BE2C (cell line): ENCODE data around the gene MAPK7.

Source experiments
- DNase-seq: peaks from one replicate; pipeline ENCODE4 v3.0.0-alpha.2; 2020
- H3K27me3 ChIP-seq: fragments of 250-450 bp; sonication (Bioruptor Pico); 2 replicates; pipeline ENCODE4 v1.5.1; 2020; ENCODE audit warnings: mild to moderate bottlenecking
- H3K36me3 ChIP-seq: fragments of 250-450 bp; sonication (Bioruptor Pico); 2 replicates; pipeline ENCODE4 v1.5.1; 2020; ENCODE audit warnings: mild to moderate bottlenecking
- H3K4me1 ChIP-seq: fragments of 250-450 bp; sonication (Bioruptor Pico); 2 replicates; pipeline ENCODE4 v1.5.1; 2020
- H3K4me3 ChIP-seq: 2 replicates; pipeline ENCODE4 v1.5.1; 2011; ENCODE audit warnings: low read depth, low read length
- H3K9me3 ChIP-seq: fragments of 250-450 bp; sonication (Bioruptor Pico); 2 replicates; pipeline ENCODE4 v1.5.1; 2020
- CTCF ChIP-seq: IDR thresholded peaks from 2 replicates; pipeline ENCODE4 v1.5.1; 2012; ENCODE audit warnings: mild to moderate bottlenecking, low read depth, low read length

MAPK7 gene

GRCh38 chr17:19382531-19383444 is 4.5 kb downstream of the MAPK7 start:
- no peak for DNase-seq
- TF ChIP-seq CTCF: no peak
- peaks cover 6% of the 10 kb centered on the region; the same call in 1 of the 2 replicates for H3K36me3 ChIP-seq
- no peaks in the 10 kb centered on the region for H3K9me3 ChIP-seq
- no peaks in the 10 kb centered on the region for H3K27me3 ChIP-seq
- no peaks in the 10 kb centered on the region for H3K4me1 ChIP-seq
- H3K4me3 ChIP-seq: no peak overlapping the region

GRCh38 chr17:19383681-19384470 is 5.6 kb downstream of the MAPK7 start:
- Histone ChIP-seq H3K9me3 (no peaks in the 10 kb centered on the region), H3K27me3 (no peaks in the 10 kb centered on the region), H3K36me3 (peaks cover 6% of the 10 kb centered on the region; the same call in 1 of the 2 replicates), H3K4me1 (no peaks in the 10 kb centered on the region), H3K4me3 (no peak overlapping the region)
- TF ChIP-seq CTCF: no peak
- DNase-seq: no peak

- no peak overlapping the region for H3K4me3 ChIP-seq
- H3K9me3 ChIP-seq: no peaks in the 10 kb centered on the region
- no peak for TF ChIP-seq CTCF
- peak; percentile 63 for DNase-seq
- H3K4me1 ChIP-seq: no peaks in the 10 kb centered on the region
- peaks cover 6% of the 10 kb centered on the region; the same call in 1 of the 2 replicates for H3K36me3 ChIP-seq
- H3K27me3 ChIP-seq: no peaks in the 10 kb centered on the region
These were observed 6.6 kb downstream of the MAPK7 start for GRCh38 chr17:19384723-19385391.

- no peak for TF ChIP-seq CTCF
- H3K4me3 ChIP-seq: no peak overlapping the region
- H3K36me3 ChIP-seq: peaks cover 6% of the 10 kb centered on the region; the same call in 1 of the 2 replicates
These were observed 7.3 kb downstream of the MAPK7 start for GRCh38 chr17:19385521-19385983.

GRCh38 chr17:19386051-19386929 is 8.0 kb downstream of the MAPK7 start:
- Histone ChIP-seq H3K27me3 (no peaks in the 10 kb centered on the region), H3K36me3 (peaks cover 3% of the 10 kb centered on the region; the same call in 1 of the 2 replicates), H3K4me1 (no peaks in the 10 kb centered on the region), H3K4me3 (no peak overlapping the region), H3K9me3 (no peaks in the 10 kb centered on the region)
- DNase-seq: no peak
- TF ChIP-seq CTCF: no peak

More at GRCh38 chr17:19385521-19385983, 7.3 kb downstream of the MAPK7 start:
- Histone ChIP-seq H3K27me3 (no peaks in the 10 kb centered on the region), H3K4me1 (no peaks in the 10 kb centered on the region), H3K9me3 (no peaks in the 10 kb centered on the region)
- no peak for DNase-seq
